GM04504 (cell line): Measurements from ENCODE around the gene HDGFL2.

Experiments
- DNase-seq: peaks from one replicate; pipeline ENCODE4 v3.0.0-alpha.2; 2012; ENCODE audit warnings: low read depth

HDGFL2 gene

DNA sequence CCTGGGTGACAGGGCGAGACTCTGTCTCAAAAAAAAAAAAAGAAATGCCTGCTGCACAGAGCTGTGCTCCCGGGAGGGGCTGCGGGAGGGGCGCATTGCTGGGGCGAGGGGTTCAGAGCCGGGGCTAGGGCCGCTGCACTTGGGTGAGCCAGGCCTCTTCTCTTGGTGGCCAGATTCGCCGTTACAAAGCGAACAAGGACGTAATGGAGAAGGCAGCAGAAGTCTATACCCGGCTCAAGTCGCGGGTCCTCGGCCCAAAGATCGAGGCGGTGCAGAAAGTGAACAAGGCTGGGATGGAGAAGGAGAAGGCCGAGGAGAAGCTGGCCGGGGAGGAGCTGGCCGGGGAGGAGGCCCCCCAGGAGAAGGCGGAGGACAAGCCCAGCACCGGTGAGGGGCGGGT is 27.2 kb downstream of the HDGFL2 start:
- DNase-seq: no peak

DNA sequence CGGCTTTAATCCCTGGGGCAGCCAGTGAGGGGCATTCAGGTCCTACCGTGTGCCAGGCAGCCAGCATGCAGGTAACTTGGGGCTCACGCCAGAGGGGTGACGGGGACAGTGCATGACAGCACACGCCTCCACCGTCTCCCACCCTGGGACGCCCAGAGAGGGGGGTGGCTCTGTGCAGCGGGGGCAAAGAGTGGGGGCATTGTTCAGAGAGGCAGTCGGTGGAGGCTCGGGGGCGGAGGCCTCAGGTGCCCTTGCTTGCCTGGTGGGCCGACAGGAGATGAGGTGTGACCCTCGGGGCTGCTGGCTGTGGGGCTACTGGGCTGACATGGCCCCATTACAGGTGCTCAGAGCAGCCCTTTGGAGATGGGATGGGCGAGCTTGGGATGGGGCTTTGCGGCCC is 27.8 kb downstream of the HDGFL2 start:
- no peak for DNase-seq

DNA sequence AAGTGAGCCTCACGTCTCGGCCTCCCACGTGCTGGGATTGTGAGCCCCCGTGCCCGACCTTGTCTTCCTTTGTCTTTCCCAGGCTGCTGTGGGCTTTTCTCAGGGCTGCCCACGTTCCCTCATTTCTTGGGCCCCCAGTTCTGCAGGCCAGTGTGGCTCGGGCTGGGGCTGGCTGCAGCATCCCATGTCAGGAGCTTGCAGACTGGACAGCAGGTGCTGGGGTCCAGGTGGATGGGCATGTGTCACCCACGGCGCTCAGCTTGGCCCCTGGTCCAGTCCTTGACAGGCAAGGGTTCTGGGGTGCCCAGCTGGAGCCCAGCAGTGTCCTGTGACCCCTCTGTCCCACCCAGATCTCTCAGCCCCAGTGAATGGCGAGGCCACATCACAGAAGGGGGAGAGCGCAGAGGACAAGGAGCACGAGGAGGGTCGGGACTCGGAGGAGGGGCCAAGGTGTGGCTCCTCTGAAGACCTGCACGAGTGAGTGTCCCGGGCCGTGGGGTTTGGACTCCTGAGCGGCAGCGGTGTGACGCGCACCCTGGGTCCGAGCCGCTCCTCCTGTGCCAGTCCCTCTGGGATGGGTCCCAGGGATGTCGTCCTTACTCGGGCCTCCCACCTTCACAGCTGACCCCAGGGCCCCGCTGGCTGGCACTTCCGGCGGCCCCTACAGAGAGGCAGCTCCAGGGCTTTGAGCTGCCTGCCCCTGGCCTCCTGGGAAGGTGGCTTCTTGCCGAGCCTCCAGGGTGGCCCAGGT is 28.9 kb downstream of the HDGFL2 start:
- DNase-seq: no peak

DNA sequence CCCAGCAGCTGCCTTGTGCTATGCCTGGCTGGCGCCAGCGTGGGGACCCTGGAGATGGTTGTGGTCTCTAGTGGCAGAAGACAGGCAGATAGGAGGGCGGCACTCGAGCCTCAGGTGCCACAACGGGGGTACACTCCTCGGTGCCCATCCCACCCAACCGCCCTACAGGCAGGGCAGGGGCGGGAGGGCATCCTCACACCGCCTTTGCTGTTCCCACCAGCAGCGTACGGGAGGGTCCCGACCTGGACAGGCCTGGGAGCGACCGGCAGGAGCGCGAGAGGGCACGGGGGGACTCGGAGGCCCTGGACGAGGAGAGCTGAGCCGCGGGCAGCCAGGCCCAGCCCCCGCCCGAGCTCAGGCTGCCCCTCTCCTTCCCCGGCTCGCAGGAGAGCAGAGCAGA is 29.6 kb downstream of the HDGFL2 start:
- no peak for DNase-seq

DNA sequence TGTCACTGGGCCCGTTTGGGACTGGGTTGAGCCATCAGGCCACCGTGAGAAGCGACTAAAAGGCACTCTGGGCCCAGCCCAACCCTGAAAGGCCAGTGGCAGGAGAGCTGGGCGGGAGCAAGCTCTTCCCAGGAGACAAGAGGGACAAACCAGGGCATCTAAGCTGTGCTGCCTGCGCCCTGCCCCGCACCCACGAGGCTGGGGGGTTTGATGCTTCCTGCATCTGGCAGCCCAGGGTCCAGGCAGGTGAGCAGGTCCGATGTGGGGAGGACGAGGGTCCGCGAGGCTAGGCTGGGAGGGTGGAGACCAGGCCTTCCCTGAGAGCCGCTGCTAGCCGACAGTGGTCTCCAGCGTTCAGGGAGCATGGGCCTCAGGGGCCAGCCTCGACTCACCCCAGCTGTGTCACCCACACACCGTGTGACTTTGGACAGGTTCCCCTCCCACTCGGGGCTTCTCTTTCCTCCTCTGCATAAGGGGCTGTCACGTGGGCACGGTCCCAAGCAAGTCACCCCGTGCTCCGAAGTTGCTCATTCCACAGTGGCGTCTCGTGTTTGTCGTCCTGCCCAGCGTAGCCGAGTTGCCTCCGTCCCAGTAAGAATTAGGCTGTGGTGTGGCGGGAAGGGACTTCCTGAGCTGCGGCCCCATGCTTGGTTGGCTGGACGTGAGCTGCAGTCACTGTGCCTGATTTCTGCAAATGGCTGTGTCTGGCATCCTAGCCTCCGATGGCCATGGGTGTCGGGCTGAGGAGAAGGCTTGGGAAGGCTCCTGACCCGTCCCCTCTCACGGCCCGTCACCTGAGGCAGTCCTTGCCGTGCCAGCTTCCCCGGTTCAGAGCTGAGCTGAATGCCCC is 30.4 kb downstream of the HDGFL2 start:
- no peak for DNase-seq

DNA sequence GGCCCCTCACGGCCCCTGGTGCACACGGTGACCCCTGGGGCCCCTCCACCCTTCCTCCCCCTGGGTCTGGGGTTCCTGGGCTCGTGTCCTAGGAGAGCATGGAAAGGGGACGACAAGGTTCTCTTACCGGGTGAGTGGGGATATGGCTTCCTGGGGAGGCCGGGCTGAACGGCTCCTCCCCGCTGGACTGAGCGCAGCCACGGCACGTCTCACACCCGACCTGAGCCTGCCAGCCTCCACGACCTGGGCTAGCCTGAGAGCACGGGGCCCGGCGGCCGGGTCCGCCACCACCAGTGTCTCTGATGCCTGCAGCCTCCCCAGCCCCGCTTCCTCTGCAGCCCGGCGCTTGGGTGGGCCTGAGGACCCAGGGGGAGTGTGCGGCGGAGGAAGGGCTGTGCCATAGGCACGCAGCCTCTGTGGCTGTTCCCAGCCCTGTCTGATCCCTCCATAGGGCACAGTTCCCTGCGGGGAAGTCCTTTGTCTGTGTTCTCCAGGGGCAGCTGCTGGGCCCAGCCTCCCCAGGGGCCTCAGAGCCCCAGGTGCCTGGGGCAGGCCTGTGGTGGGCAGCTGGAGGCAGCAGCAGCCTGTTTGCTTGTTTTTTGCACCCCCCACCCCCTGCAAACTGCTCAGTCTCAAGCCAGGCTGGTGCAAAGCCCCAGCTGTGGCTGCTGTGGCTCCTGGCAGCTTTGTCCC is 31.2 kb downstream of the HDGFL2 start:
- no peak for DNase-seq

DNA sequence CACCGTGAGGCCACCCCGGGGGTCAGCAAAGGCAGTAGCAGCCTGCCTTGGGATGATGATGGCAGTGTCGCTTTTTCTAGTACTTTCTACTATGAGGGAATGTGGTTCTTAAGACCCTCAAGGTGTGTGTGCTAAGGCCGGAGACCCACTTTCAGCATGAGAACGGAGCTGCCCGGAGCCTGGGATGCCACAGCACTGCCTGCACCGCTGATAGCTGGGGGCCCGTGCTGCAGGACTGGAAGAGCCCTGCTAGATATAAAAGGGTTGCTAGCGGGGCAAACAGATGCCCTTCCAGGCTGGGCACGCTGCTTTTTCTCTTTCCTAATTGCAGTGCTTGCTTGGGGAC is 31.7 kb downstream of the HDGFL2 start:
- DNase-seq: no peak

DNA sequence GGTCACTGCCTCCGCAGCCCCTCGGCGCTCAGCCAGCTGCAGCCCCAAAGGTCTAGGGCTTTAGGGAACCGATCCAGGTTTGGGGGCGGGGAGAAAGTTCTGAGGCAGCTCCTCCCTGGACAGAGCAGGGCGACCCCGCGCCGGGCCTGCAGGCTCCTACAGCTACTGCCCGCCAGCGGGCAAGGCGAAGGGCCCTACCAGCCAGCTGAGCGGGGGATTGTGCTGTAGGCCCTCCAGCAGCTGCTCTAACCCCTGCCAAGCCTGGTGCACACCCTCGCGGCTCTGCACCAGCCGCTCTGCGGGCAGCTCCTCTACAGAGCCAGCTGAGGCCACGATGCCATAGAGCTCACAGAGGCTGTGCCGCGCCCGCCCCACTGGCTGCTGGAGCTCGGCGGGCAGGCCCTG is 32.2 kb downstream of the HDGFL2 start:
- DNase-seq: no peak

DNA sequence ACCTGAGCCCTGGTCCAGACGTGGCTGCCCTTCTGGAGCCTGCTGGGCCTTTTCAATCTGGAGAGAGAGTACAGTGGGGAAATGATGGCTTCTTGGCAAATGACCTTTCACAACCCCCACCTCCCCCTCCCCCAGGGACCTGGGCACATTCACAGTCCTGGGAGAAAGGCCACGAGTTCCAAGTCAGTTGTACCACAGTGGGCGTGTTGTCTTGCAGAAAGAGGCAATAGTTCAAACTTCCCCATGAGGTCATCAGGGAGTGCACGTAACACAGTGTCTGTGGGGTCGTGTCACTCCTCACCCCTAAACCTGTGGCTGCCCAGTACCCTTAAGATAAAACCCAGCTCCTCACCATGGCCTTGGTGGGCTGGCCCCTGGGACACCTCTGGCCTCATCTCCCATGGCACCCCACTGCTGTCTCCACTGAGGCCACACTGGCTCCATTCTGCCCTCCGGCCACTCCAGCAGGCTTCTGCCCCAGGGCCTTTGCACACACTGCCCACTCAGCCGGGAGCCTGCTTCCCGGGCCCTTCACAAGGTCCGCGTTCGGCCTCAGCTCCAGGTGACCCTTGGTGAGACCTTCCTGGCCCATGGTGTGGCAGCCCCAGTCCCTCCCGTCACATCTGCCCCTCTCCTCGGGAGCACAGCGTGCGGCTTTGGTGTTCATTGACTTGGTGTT is 32.9 kb downstream of the HDGFL2 start:
- DNase-seq: no peak

DNA sequence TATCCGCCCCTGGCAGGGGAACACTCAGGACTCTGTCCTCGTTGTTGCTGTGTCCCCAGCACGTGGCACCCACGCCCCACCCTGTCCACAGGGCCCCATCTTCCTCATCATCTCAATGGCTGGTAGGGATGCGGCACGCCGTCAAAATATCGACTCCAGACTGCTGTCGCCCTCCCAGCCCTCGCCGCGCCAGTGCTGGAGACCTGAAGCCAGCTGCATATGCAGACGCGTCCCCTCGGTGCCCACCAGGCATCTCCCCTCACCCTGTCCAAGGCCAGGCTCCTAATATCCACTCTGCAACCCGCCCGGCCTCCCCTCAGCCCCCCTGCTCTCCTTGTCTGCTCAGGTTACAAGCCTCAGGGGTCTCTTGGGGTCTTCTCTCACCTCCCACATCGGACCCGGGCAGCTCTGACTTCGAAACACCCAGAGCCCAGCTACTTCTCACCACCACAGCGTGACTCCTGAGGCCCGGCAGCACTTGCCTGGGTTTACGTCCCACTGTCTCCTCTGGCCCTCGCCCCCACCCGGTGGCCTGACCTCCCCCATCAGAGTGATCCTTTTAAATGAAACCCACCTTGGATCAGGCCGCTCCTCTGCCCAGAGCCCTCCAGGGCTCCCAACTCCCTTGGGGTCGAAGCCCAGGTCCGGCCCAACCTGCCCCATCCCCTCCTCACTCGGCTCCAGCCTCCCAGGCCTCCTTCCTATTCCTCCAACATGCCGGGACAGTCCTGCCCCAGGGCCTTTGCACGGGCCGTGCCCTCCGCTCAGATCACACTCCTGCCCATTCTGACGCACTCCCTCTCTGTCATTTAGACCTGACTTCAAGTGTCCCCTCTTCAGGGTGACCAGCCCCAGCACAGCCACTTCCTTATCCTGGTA is 33.7 kb downstream of the HDGFL2 start:
- DNase-seq: no peak

DNA sequence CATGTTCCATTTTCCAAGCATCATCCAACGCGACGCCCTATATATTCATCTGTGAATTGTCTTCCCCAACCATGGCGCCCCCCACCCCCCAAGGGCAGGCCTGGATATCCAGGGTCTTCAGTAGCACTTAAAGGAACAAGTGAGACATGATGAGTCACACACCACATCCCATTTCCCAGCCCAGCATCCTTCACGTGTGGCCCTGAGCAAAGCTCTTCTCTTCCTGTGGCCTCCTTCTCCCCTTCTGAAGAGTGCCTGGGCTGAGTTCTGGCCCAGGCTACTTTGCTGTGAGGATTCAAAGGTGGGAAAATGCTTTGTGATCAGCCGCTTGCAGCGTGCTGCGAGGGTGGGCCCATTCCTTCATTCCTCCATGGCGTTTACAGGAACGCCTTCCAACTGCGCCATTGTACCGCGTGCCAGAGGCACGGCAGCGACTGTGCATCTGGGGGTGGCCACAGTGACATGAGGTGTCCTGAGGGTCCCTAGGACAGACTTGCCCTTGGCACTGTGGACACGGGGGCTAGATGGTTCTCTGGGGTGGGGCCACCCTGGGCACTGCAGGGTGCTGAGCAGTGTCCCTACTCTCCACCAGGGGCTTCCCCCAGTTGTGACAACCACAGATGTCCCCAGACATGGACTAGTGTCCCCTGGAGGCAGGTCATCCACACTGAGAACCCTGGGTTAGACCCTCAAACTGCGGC is 34.5 kb downstream of the HDGFL2 start:
- no peak for DNase-seq

DNA sequence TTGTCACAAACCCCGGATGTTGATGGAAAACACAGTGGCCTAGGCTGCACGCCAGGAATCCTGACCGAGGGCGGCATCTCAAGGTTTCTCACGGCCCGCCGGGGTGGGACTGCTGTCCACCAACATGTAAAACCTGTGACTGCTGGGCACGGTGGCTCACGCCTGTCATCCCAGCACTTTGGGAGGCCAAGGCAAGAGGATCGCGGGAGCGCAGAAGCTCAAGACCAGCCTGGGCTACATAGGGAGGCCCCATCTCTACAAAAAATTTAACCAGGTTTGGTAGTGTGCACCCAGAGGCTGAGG is 35.0 kb downstream of the HDGFL2 start:
- DNase-seq: no peak

DNA sequence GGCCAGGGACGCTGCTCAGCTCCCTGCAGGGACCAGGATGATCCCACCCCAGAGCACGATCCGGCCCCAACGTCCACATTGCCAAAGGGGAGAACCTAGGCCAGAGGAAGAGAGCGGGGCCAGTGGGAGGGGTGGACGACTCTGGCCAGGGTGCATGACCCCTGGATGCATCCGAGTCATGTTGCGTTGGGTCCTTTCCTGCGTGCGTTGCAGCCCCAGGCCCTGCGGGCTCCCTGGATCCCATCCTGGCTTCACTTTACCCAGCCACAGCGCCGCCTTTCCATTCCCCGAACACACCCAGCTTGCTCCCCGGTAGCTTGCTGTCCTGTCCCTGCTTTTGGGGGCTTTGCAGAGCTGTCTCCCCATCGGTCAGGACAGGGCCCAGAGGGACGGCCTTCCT is 35.7 kb downstream of the HDGFL2 start:
- no peak for DNase-seq

DNA sequence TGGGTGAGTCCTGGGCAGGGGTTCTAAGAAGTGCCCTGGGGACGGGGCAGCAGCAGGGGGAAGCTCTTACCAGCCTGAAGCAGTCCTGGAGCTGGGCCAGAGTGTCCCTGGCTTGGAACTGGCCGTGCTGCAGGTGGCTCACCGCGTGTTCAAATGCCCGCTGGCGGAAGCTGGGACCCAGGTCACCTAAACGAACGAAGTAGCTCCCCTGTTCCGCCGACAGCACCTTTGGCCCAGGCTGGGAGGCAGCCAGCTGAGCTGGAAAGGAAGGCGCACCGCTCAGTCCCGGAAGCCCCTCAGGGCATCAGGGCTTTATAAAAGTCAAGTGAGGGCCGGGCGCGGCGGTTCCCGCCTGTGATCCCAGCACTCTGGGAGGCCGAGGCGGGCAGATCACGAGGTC is 36.6 kb downstream of the HDGFL2 start:
- no peak for DNase-seq

DNA sequence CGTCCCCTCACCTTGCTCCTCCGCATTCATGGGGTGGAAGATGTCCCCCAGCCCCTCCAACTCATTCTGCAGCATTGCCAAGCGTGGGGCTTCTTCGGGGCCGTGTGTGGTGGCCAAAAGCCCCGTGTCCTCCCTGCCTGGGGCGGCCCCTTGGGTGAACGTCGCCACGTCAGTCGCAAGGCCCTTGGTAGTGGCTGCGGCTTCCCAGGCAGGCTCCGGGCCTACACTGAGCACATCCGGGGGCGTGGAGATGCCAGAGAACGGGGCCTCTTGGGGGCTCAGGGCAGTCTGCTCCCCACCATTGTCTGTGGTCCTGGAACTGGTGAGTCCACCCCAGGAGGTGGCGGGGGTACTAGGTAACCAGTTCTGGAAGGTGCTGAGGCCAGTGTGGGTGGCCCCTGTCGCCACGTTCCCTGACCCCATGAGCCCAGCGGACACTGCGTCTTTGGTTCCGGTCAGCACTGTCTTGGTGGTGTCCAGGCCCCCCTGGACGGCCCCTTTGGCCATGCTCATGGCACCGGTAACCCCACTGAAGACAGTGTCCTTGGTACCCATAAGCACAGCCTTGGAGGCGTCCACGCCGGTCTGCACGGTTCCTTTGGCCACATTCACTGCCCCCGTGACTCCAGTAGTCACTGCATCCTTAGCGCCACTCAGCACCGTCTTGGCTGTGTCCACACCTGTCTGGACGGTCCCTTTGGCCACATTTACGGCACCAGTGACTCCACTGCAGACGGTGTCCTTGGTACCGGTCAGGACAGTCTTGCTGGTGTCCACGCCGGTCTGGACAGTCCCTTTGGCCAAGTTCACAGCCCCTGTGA is 38.5 kb downstream of the HDGFL2 start:
- no peak for DNase-seq

DNA sequence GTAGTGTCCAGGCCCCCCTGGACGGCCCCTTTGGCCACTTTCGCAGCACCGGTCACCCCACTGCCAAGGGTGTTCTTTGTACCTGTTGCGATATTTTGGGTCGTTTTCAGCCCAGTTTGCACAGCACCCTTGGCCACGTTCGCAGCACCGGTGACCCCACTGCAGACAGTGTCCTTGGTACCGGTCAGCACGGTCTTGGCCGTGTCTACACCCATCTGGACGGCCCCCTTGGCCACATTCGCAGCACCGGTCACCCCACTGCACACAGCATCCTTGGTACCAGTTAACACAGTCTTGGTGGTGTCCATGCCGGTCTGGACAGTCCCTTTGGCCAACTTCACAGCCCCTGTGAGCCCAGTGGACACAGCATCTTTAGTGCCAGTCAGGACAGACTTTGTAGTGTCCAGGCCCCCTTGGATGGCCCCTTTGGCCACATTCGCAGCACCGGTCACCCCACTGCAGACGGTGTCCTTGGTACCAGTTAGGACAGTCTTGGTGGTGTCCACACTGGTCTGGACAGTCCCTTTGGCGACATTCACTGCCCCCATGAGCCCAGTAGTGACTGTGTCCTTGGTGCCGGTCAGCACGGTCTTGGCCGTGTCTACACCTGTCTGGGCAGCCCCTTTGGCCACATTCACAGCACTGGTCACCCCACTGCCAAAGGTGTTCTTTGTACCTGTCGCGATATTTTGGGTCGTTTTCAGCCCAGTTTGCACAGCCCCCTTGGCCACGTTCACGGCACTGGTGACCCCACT is 39.4 kb downstream of the HDGFL2 start:
- DNase-seq: no peak

DNA sequence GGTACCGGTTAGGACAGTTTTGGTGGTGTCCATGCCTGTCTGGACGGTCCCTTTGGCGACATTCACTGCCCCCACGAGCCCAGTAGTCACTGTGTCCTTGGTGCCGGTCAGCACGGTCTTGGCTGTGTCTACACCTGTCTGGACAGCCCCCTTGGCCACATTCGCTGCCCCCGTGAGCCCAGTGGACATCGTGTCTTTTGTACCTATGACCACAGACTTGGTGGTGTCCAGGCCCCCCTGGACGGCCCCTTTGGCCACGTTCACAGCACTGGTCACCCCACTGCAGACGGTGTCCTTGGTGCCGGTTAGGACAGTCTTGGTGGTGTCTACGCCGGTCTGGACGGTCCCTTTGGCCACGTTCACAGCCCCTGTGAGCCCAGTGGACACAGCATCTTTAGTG is 40.0 kb downstream of the HDGFL2 start:
- DNase-seq: no peak

DNA sequence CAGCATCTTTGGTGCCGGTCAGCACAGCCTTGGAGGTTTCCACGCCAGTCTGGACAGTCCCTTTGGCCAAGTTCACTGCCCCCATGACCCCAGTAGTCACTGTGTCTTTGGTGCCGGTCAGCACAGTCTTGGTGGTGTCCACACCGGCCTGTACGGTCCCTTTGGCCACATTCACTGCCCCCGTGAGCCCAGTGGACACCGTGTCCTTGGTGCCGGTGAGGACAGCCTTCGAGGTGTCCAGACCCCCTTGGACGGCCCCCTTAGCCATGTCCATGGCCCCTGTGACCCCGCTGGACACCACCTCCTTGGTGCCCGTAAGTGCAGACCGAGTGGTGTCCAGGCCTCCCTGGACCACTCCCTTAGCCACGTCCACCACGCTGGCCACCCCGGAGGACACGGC is 41.2 kb downstream of the HDGFL2 start:
- no peak for DNase-seq

DNA sequence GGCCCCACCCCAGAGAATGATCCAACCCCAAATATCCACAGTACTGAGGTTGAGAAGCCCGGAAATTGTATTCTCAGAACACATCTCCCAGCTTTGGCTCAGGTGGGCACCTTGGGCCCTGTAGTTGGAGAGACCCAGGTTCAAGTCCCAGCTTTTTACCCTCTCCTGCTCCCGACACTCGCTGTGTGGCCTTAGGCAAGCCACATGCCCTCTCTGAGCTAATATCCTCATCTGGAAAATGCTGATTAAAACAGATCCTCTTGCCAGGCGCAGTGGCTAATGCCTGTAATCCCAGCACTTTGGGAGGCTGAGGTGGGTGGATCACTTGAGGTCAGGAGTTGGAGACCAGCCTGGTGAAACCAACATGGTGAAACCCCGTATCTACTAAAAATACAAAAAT is 43.6 kb downstream of the HDGFL2 start:
- no peak for DNase-seq
